IMR-90 (cell line): Measurements from ENCODE around the gene FIS1.

Source experiments
- BHLHE40 ChIP-seq: fragments of 150-350 bp; IDR thresholded peaks from 2 replicates; pipeline ENCODE4 v1.6.1; 2016; ENCODE audit warnings: mild to moderate bottlenecking, low read depth, low read length
- MAFK ChIP-seq: IDR thresholded peaks from 2 replicates; pipeline ENCODE4 v1.6.1; 2012; ENCODE audit warnings: low read depth, low read length, improper control_type of control experiment
- NFE2L2 ChIP-seq: fragments of 150-350 bp; IDR thresholded peaks from 2 replicates; pipeline ENCODE4 v1.6.1; 2016; ENCODE audit warnings: low read depth, mild to moderate bottlenecking, low read length
- POLR2A ChIP-seq: IDR thresholded peaks from 2 replicates; pipeline ENCODE4 v1.6.1; 2012; ENCODE audit warnings: mild to moderate bottlenecking, low read depth, low read length
- RAD21 ChIP-seq: IDR thresholded peaks from 2 replicates; pipeline ENCODE4 v1.6.1; 2012; ENCODE audit warnings: low read length, improper control_type of control experiment
- RFX5 ChIP-seq: IDR thresholded peaks from 2 replicates; pipeline ENCODE4 v1.8.0; 2012; ENCODE audit warnings: low read depth, mild to moderate bottlenecking, low read length, moderate library complexity
- TF ChIP-seq, protein P1 (sequence below): conservative IDR thresholded peaks from 2 replicates; pipeline ENCODE4 v1.5.1; 2012; ENCODE audit warnings: mild to moderate bottlenecking, low read depth, low read length, improper control_type of control experiment
- TF ChIP-seq, protein P2 (sequence below): fragments of 150-350 bp; IDR thresholded peaks from 2 replicates; pipeline ENCODE4 v1.6.1; 2017; ENCODE audit warnings: mild to moderate bottlenecking, antibody characterized with exemption, low read length, low read depth

DNA sequence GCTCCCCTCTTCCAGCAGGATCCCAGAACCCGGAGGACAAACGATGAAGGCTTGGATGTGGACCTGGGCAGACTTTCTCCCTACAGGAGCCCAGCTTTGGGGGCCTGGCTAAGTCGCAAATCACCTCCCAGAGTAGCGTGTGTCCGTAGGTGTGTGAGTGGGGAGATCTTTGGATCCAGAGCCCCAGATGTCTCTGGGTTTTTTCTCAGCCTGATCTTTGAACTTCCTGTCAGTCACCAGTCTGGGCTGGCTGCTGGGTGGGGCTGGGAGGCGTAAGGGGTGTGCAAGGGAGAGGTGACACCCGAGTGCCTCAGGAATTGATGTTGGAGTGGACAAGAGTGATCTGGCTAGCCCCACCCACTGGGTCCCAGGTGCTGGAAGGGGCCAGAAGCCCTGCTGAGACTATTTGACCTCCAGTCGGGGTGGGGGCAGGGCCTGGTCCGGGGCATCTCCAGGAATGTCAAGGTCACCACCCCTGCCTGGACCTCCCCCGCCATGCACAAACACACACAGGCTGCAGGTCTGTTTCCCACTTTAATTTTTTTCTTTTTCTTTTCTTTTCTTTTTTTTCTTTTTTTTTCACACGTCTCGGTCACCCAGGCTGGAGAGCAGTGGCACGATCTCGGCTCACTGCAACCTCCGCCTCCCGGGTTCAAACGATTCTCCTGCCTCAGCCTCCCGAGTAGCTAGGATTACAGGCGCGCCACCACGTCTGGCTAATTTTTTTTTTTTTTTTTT lies 43.9 kb downstream of the FIS1 start, which contains the start of gene MOGAT3:
- TF ChIP-seq, protein P1, sequence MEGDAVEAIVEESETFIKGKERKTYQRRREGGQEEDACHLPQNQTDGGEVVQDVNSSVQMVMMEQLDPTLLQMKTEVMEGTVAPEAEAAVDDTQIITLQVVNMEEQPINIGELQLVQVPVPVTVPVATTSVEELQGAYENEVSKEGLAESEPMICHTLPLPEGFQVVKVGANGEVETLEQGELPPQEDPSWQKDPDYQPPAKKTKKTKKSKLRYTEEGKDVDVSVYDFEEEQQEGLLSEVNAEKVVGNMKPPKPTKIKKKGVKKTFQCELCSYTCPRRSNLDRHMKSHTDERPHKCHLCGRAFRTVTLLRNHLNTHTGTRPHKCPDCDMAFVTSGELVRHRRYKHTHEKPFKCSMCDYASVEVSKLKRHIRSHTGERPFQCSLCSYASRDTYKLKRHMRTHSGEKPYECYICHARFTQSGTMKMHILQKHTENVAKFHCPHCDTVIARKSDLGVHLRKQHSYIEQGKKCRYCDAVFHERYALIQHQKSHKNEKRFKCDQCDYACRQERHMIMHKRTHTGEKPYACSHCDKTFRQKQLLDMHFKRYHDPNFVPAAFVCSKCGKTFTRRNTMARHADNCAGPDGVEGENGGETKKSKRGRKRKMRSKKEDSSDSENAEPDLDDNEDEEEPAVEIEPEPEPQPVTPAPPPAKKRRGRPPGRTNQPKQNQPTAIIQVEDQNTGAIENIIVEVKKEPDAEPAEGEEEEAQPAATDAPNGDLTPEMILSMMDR: no peak
- TF ChIP-seq POLR2A: no peak
- no peak for TF ChIP-seq MAFK
- TF ChIP-seq, protein P2, sequence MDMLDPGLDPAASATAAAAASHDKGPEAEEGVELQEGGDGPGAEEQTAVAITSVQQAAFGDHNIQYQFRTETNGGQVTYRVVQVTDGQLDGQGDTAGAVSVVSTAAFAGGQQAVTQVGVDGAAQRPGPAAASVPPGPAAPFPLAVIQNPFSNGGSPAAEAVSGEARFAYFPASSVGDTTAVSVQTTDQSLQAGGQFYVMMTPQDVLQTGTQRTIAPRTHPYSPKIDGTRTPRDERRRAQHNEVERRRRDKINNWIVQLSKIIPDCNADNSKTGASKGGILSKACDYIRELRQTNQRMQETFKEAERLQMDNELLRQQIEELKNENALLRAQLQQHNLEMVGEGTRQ: no peak
- TF ChIP-seq RAD21: no peak
- TF ChIP-seq RFX5: no peak
- TF ChIP-seq NFE2L2: no peak
- TF ChIP-seq BHLHE40: no peak
